GM21529 (cell line): Measurements from ENCODE around the gene MAST4.

Experiments used
- ATAC-seq: cut with Tn5 transposase; IDR thresholded peaks from one replicate; pipeline ENCODE4 v1.9.1; 2021; ENCODE audit not compliant: unreplicated experiment

Gene MAST4

DNA sequence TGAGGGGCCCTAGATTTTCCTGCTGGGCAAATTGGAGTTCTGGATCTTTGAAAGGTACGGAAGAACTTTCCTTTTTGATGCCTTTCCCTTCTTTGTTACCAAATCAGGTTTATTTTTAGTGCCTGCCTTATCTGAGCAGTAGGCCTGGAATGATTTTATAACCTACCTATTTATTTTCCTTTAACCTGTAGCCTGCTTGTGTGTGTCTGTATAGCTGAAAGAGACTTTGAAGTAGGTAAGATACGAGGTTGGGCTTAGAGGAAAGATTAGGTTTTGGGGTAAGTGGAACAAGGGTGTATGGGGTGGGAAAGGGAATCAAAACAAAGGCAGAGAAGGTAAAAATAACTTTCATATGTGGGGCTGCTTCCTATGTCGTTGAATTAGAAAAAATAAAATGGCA is 389.2 kb downstream of the MAST4 start:
- no peak for ATAC-seq

DNA sequence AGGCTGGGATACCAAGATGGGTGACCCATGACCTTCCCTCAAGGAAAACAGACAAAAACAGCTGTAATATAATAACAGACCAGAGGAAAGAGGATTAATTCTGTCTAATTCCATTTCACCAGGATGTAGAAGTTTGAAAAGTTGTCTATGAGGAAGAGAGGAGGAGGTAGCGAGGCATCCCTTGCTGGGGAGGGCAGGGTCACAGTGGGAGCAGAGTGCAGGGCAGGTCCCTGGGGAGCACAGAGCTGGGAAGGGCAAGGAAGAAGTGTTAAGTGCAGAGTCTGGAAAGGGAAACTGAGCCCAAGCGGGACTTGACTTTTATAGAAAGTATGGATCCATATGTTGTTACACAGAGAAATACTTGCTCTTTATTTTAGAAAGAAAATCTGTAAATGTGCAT is 389.8 kb downstream of the MAST4 start:
- no peak for ATAC-seq

DNA sequence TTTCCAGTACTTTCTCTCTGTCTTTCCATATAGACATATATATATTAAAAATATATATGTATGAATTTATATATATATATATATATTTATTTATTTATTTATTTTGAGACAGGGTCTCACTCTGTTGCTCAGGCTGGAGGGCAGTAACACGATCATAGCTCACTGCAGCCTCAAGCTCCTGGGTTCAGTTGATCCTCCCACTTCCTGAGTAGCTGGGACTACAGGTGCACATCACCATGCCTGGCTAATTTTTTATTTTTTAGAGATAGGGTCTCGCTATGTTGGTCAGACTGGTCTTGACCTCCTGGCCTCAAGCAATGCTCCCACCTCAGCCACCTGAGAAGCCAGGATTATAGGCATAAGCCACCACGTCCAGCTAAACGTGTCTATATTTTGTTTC is 390.3 kb downstream of the MAST4 start:
- no peak for ATAC-seq

DNA sequence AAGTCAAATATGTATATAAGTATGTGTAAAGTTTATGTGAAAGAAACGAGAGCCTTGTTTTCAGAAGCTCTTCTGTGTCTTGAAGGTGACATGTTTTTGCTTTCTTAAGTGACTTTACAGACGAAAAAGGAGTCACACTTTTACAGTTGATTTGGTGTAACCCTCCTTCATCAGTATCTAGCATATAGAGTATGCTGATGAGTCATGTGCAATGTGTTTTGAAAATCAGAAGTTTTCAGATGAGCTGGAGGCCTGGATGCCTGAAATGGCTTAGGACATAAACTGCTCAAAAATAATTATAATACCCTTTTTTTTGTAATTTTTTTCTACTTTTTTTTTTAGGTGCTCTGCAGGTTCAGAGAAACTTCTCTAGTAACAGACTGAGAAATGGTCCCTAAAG is 390.9 kb downstream of the MAST4 start:
- ATAC-seq: no peak

DNA sequence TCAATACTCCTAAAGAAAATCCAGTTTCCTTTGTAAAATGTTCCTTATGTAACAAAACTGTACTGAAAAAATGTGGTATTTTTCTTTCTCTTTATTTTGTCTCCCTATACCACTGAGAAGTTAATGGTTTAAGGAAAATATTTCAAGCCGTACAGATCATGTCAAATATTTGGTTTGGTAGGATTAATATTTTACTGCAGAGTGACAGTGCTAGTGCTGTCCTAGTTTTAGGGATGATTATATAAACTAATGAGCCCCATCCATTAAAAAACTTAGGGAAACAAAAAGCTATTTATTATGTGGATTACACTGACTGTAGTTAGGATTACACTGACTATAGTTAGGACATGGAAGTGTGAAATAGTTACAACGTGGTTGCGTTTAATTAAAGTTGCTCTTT is 391.3 kb downstream of the MAST4 start:
- ATAC-seq: no peak

DNA sequence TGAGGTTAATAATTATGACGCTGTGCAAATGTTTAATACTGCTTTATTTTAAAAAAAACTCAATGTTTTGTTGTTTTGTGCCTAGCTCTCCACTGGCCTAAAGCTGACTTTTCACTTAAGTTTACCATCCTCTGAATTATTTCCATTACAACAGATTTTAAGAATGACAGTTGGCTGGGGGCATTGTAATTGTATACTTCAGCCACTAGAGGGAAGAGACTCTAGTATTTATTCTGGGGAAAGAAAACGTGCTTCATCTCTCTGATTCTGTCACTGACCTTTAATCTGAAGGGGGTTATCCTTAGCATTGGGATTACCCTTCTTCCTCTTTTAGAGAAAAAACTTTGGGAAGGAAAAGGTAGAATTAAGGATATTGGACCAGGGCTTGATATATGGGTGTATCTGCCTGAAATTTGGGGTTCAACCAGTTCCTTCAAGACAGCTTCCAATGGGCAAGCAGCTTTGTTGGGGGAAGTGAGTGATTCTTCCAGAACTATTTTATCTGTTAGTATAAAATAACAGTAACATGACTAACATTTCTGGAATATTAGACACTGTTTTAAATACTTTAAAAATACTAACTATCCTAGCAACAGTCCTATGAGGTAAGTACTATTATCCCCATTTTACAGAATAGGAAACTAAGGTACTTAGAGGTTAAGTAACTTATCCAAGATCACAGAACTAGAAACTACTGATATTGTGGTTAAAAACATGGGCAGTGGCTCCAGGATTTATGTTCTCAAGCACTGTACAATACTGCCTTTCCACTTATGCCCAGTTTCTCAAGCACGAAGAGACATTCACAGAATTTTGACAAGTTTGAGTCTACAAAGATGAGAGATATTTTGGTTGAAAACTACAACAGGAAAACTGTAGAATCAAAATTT is 392.0 kb downstream of the MAST4 start:
- peak; percentile 65 for ATAC-seq

DNA sequence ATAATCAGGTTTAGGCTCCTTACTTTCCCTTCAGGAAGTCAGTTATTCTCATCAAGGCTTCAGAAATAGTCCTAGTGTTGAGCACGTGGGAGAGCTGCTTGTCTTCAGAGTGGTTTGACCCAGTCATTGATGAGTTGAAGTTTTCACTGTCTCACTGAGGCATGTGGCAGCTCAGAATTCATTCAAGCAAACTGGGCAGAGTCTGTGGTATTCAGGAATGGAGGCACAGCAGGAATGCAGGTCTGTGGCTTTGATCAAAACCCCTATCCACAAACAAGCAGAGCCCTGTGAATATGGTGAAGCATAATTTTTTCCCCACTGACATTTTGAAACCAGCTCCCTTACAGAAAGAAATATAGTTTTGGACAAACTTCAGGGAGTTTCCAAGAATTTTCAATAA is 393.1 kb downstream of the MAST4 start:
- no peak for ATAC-seq

DNA sequence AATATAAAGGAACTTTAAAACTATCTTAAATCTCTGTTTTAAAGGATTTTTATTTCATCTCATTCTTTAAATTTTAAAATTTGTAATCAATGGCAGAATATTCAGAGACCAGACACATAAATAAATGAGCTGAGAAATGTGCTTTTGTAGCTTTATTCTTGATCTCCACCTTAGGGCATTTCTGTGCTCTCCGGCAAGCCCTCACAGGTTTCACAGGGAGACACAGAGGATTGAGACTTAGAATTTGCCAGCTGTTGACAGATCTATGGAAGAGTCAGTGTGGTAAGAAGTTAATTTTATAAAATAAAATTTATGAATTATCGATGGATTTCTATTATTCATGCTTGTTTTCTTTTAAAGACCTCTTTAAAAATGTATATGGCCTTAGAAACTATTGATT is 393.6 kb downstream of the MAST4 start:
- ATAC-seq: no peak

DNA sequence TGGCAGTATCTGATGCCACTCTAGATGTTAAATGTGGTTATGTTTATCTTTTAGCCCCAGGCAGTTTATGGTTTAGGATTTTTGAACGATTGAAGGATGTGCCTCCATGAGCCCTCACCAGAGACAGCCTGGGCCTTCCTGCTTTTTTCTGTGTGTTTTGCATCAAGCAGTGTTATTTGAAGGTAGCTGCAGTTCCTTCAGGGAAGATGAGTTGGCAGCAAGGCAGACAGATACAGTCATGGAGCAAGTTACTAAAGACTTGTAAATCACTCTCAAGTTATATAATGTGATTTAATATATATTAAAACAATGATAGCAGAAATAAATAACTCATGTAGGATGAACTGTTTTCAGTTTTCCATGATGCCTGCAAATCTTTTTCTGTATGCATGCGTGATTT is 395.6 kb downstream of the MAST4 start:
- no peak for ATAC-seq

DNA sequence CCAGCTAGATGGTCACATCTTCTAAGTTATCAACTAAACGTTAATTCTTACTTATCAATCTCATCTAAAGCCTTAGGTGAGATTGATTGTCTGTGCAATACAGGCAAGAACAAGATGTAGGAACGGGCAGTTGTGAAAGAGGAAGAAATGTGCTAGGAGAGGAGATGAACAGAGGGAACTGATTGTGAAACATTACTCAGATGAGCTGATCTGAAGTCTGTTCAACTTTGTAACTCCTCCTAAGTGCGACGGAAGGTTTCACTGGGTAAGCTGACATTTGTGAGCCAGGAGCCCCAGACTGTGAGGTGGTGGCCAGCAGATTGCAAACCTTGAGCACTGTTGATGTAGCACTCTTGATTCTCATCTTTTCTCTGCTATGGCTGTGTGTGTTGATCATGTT is 396.4 kb downstream of the MAST4 start:
- ATAC-seq: no peak

DNA sequence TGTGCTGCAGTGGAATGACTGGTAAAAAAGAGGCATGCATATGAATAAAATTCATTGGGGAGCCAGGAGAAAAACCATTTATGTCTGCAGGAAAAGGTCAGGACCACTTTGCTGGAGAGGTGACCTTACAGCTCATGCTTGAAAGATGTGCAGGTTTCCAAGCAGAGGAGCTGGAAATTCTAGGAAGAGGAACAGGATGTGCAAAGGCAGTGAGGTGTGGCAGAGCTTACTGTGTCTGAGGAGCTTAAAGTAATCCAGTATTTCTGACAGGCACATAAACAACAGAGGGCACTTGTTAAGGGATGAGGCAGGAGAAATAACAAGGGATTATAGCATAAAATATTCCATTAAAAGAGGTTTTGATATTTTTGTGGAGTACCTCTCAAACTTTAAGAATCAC is 397.3 kb downstream of the MAST4 start:
- ATAC-seq: no peak

DNA sequence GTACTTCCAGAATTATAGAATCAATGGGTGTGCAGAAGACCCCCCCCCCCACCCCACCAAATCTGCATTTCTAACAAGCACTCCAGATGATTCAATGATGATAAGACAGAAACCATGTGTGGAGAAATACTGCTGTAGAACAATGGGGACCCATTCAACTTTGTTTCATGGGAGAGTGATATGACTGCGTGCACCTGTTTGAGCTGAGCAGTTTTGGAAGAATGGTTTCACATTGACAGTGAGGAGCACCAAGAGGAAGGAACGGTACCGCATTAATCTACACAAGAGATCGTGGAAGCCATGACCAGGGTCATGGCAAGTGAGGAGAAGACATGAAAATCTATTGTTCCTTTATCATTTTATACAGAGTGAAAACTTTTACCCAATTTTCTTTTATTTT is 397.7 kb downstream of the MAST4 start:
- no peak for ATAC-seq

DNA sequence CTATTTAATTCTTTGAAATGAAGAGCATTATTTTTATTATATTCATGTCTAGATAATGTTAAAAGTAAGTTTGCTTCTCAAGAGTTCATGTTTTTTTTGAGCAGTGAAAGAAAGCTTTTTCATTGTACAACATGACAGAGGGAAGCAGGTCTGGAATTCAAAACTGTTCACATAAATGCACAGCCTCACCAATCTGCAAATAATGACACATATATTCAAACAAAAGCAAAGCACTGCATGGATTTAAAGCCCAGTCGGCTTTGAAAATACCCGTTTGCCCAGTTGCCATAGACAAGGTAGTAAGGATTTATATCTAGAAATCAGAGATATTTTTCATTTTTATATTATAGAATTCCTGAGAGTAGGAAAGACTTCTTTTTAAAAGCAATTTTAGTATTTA is 398.6 kb downstream of the MAST4 start:
- no peak for ATAC-seq

DNA sequence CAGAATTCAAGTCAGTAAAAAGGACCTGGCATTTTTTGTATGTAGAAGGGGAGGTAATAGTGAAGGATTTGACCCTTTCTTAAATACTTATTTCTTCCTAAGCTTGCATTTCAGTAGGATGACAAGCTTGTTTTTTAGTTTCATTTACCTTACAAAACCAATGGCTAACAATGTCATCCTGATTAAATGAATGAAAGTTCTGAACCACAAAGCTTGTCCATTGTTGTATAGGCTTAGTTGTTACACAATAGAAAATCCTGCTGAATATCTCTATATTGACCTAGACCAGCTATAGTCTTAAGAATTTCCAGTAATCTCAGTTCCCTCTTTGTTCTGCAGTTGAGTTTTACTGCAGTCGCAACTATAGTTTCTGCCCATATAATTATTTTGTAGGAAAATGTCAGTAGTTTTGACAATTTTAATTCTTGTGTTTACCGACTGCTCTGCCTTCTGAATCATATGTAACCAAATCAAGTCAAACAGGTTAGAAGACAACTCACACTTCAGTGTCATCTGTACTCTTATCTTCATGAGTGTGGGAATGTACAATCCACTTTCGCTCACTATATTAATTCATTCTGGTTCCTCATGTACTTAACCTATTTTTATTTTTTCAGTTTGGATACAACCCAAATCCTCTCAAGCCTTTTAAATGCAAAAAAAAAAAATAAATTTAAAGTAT is 404.7 kb downstream of the MAST4 start:
- no peak for ATAC-seq

DNA sequence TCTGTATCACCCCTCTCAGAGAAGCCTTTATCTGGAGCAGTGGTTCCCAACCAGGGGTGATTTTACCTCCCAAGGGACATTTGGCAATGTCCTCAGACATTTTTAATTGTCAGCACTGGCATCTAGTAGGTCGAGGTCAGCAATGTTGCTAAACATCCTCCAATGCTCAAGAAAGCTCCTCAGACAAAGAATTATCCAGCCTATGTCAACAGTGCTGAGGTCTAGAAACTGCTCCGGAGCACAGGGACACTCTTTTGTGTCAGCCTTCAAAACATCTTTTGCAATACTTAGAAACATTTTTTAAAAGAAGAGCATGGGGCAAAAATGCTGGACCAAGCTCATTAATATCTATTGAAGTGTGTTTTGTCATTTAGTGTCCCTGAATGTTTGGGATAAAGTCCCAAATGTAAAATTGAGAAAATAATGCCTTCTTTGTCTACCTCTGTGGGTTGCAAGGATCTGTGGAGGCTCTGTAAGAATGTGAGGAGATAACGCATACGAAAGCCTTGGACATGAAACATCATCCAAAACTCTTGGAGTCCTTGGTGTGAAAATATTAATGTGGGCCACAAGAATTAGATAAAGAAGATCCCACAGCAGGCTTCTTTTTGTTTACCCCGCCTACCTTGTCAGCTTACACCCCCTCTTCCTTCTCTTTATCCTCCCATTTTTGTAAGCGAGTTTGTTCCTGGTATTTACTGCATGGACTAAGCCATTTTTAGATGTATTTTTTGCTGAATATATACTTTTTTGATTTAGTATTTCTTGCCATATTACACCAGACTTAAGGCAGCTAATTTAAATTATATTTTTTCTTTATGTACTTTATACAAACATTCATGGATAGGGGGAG is 406.9 kb downstream of the MAST4 start:
- ATAC-seq: no peak

DNA sequence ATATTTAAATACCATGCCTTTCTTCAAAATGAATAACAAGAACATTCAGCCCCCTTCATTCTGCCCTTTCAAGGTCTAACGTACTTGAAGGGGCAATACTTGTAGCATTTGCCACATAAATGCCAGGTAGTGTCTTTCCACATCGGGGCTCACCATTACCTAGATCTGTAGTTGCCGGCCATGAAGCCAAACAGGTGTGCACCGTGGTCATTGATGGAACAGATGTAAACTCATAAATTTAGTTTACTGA is 407.4 kb downstream of the MAST4 start:
- ATAC-seq: no peak

DNA sequence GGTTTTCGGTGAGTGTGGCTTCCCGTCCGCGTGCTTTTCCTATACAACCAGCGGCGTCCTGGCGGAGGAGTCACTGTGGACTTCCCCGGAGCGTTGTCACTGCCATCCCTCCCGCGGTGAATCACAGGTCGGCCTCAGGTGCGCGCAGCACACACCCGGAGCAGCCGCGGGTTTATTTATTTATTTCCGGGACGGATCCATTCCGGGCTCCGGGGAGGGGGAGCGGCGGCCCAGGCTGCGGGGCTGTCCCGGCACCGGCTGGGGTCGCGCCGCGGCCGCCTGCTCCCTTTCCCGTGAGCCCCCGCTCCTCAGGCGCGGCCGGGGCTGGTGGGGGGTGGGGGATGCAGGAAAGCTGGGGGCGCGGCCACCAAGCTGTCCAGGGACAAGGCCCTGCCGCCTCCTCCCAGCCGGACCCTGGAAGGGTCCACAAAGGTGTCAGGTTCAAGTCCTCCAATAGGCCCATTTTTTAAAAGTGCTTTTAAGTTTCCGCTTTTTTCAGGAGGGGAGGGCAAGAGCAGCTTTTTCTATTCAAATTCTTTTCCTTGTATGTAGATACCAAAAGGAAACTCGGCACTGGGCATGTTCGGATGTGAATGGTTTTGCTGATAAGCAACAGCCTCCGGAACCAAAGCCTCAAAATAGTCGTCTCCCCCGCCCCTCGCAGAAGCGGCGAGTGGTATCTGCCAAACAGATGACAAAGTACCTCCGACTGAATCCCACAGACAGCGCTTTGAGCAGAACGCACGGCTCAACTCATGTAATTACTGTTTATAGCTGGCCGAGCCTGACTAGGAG is 407.9 kb downstream of the MAST4 start:
- peak; percentile 71 for ATAC-seq

DNA sequence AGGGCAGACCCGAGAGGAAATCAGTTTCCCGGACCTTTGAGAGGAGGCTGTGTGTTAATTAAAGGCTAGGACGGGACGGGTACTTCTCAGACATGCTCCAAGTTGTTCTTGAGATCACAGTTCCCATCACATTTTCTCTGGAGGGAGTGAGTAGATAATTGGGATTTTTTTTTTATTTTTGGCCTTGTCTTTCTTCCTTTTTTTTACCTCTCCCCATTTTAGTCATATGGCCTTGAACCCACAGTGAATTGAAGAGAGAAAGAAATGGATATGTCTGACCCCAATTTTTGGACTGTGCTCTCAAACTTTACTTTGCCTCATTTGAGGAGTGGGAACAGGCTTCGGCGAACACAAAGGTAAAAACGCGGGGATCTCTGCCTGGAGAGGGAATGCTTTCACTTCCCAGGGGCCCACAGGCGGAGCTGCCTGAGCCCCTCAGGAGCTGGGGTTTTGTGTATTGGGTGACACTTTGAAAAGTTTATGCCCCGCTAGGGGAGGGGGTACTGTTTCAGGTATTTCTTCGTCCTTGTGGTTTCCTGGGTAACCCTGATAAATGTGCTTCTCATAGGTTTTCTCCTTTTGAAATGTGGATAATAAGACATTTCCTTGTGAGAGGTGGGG is 408.6 kb downstream of the MAST4 start:
- ATAC-seq: no peak

DNA sequence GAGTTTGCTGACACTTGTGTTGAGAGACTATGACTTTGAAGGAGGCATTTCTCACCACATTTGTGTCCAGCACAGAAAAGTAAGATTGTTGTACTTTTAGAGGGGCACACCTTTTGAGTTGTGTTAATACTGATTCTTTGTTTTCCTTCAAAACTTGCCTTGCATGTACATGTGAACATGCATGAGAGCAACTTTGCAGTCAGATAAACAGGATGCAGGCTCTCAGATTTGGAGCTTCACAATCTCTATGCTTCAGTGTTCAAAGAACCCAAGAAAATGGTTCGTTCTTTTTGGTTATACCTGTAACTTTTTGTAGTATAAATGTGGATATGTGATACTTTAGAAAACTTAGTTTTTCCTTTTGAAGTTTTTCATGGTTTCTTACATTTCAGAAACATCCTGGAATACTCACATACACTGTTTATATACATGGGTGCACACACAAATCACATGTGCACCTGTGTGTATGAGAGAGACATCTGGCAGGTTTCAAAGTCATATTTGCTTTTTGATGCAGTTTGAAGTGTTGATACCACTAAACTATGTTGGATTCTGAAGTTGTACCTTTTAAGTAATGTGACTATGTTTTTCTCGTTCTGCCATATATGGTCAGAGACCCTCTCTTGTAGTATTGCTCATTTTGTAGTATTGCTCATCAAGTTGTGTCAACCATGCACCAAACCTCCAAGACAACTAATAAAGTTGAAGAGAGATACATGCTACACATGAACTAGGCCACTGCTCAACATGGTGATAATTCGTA is 409.7 kb downstream of the MAST4 start:
- ATAC-seq: no peak

DNA sequence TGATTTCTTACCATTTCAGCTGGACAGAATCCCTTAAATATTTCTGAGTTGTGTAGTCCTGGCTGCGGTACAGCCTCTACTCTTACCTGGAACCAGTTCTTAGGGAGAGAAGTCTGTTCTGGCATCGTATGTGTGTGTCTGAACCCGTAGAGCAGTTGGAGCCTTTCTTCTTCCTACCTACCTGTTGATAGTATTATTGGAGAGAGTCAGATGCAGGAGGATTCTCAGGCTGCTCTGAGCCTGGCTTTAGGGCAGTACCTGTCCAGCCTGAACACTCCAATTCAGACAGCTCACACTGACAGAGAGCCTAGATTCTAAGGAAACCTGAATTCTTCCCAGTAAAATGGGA is 410.3 kb downstream of the MAST4 start:
- no peak for ATAC-seq
